ENCODE data around the gene FAM83C.

Gene FAM83C

GRCh38 chr20:35298264-35298663, 6.0 kb upstream of the FAM83C start:
- DNase-seq (ENCODE audit: low spot score): no peak

GRCh38 chr20:35297740-35298139, 5.5 kb upstream of the FAM83C start:
- DNase-seq (ENCODE audit: low spot score): no peak

- DNase-seq (ENCODE audit: low spot score): peak; percentile 65
Measured at GRCh38 chr20:35297155-35297554, 4.9 kb upstream of the FAM83C start.

- no peak for DNase-seq (ENCODE audit: low spot score)
Measured at GRCh38 chr20:35296101-35296554, 3.9 kb upstream of the FAM83C start.

GRCh38 chr20:35295674-35296073, 3.4 kb upstream of the FAM83C start:
- no peak for DNase-seq (ENCODE audit: low spot score)

- DNase-seq (ENCODE audit: low spot score): no peak
Measured at GRCh38 chr20:35295058-35295457, 2.8 kb upstream of the FAM83C start.

- no peak for DNase-seq (ENCODE audit: low spot score)
Measured at GRCh38 chr20:35294293-35294685, 2.1 kb upstream of the FAM83C start.

GRCh38 chr20:35293303-35294292, 1.4 kb upstream of the FAM83C start:
- no peak for DNase-seq (ENCODE audit: low spot score)

- no peak for DNase-seq (ENCODE audit: low spot score)
Measured at GRCh38 chr20:35292504-35293285, 470 bp upstream of the FAM83C start.

GRCh38 chr20:35290887-35291417, 1.3 kb downstream of the FAM83C start:
- no peak for DNase-seq (ENCODE audit: low spot score)

- DNase-seq (ENCODE audit: low spot score): no peak
Measured at GRCh38 chr20:35290186-35290886, 1.9 kb downstream of the FAM83C start.

- no peak for DNase-seq (ENCODE audit: low spot score)
Measured at GRCh38 chr20:35288325-35289060, 3.7 kb downstream of the FAM83C start.

GRCh38 chr20:35287509-35288324, 4.5 kb downstream of the FAM83C start:
- no peak for DNase-seq (ENCODE audit: low spot score)

GRCh38 chr20:35286899-35287508, 5.2 kb downstream of the FAM83C start:
- no peak for DNase-seq (ENCODE audit: low spot score)

GRCh38 chr20:35286077-35286898, 5.9 kb downstream of the FAM83C start:
- DNase-seq (ENCODE audit: low spot score): no peak

- DNase-seq (ENCODE audit: low spot score): no peak
Measured at GRCh38 chr20:35285806-35286076, 6.5 kb downstream of the FAM83C start.

GRCh38 chr20:35284992-35285805, 7.0 kb downstream of the FAM83C start:
- no peak for DNase-seq (ENCODE audit: low spot score)

GRCh38 chr20:35284267-35284991, 7.8 kb downstream of the FAM83C start, which contains the start of gene EIF6:
TSS of gene EIF6 (minus strand) at chr20:35284772. CDS start at chr20:35284487, 285 bp downstream.
- peak; percentile 94 for DNase-seq (ENCODE audit: low spot score)
